MM.1S (cell line): ENCODE results near the gene BRICD5.

Experiments
- CTCF ChIP-seq: fragments of 300-600 bp; sonication (generic); IDR thresholded peaks from 2 replicates; pipeline ENCODE4 v1.5.1; 2016; ENCODE audit warnings: antibody characterized with exemption, low read length, mixed read lengths
- EZH2 ChIP-seq: fragments of 300-600 bp; sonication (generic); optimal IDR thresholded peaks from 2 replicates; pipeline ENCODE3; 2017; ENCODE audit warnings: low read depth, mild to moderate bottlenecking, antibody characterized with exemption, low read length, mixed read lengths

DNA sequence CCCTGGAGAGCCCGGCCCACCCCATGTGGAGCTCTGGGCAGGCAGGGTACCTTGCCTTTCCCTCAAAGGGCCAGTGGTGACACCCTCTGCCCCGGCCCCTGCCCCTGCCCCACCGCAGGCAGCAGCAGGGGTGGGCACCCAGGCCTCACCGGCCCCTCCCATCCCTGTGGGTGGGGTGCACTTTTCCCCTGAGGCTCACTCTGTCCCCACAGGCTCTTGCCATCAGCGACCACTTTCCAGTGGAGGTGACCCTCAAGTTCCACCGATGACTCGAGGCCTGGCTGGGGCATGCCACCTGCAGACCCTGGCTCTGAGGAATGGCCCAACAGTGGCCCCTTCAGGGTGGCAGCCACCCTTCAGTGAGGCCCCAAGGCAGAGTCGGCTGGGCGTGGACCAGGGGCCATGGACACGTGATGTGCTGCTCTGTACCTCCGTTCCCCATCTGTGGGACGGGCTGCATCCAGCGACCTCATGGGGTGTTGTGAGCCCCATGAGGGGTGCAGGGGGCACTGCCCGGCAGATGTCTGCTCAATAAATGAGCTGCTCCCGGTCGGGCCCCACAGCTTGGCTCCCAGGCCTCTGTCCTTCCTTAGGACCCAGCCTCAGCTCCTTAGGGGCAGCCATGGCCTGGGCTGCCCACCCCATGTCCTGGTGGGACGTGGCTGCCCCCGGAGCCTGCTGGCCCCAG, 27.6 kb upstream of the BRICD5 start:
- TF ChIP-seq EZH2 (no peak), CTCF (no peak)
